Activated CD4-positive, alpha-beta T cell treated with anti-CD3 and anti-CD28 coated beads for 48 hours (primary cell): ENCODE measurements around the gene XRCC6.
"Not testable (repeated sequence)": the region's sequence is repeated elsewhere in the genome, so short reads cannot be mapped to it uniquely, and the experiment has no call there.

Experiments
- DNase-seq: peaks from one replicate; pipeline ENCODE4 v3.0.0-alpha.2; 2020

XRCC6 gene

GRCh38 chr22:41621099-41621910, at the start of gene XRCC6:
Gene XRCC6 (plus strand): TSS chr22:41621295. CDS start chr22:41622005, 710 bp downstream.
- DNase-seq: peak; percentile 100

GRCh38 chr22:41571786-41572185, 49.3 kb upstream of the XRCC6 start:
- no peak for DNase-seq

- DNase-seq: not testable (repeated sequence)
Measured at GRCh38 chr22:41572305-41572704, 48.8 kb upstream of the XRCC6 start.

DNA sequence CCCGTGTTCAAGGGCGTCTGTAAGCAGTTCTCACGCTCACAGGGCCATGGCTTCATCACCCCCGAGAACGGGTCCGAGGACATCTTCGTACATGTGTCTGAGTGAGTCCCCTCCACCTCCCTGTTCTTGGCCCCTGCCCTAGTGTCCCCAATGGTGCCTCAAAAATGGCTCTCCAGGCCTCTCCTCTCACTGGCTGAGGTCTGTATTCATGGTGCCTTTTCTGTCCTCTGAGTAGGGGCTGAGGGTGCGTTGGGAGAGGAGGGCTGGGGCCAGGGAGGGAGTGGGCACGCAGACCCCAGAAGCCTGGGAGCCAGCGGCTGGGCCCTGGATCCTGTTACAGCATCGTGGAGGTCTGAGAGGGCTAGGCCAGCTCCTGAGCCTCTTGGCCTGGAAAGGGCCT, 47.4 kb upstream of the XRCC6 start:
- DNase-seq: no peak

DNA sequence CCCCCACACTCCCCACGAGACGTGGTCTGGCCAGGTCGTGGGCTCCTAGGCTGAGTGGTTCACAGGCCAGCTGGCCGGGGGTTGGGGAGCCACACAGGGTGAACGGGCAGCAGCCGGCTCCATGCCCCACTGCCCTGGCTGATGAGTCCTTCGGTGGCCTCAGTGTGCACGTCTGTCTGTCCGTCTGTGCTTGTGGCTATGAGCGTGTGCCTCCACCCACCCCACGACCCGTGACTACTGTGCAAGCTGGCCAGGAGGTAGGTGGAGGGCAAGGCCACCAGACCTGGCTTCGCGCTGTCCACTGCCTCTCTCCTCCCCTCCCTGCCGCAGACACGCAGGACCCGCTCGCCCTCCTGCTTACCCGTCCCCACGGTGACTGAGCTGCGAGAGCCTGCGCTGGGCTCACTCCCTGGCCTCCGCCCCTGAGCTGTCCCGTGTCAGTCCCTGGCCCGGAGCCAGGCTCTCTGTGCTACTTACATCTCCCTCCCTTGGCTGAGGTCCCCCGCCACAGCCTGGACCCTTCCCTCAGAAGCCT, 46.2 kb upstream of the XRCC6 start:
- no peak for DNase-seq

DNA sequence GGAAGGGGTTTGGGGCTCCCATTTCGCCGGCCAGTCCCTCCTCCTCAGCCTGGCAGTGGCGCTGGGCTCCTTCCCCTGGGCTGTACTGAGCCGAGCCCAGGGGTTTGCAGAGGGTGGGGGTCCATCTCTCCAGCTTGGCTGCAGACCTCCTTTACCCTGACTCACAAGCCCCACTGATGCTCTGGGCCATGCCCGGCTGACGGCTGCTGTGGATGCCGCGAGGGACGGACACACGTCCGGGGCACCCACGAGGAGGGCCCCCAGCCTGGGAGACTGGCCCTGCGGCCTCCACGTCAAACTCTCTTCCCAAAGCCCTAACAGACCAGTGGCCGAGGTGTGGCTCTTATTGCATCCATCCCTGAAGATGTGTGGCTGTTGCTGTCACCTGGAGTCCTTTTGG, 45.6 kb upstream of the XRCC6 start:
- no peak for DNase-seq

- peak; percentile 51 for DNase-seq
Measured at GRCh38 chr22:41576877-41577276, 44.2 kb upstream of the XRCC6 start.

DNA sequence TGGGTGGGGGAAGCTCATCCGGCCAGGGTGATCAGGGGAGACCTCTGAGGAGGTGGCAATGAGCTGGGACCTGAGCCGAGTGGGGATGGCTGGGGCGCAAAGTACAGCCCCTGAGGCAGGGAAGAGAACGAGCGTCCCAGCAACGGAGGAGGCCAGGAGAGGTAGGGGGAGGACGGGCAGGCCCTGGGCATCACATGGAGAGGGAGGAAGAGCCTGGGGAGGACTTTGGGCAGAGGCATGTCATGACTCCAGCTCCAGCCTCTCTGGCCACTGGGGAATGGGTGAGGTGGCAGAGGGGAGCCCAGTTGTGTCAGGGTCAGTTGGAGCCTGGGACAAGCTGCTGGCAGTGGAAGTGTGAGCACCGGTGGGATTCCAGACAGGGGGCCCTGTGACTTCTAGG, 43.0 kb upstream of the XRCC6 start:
- no peak for DNase-seq

GRCh38 chr22:41578818-41579217, 42.3 kb upstream of the XRCC6 start:
- DNase-seq: no peak

DNA sequence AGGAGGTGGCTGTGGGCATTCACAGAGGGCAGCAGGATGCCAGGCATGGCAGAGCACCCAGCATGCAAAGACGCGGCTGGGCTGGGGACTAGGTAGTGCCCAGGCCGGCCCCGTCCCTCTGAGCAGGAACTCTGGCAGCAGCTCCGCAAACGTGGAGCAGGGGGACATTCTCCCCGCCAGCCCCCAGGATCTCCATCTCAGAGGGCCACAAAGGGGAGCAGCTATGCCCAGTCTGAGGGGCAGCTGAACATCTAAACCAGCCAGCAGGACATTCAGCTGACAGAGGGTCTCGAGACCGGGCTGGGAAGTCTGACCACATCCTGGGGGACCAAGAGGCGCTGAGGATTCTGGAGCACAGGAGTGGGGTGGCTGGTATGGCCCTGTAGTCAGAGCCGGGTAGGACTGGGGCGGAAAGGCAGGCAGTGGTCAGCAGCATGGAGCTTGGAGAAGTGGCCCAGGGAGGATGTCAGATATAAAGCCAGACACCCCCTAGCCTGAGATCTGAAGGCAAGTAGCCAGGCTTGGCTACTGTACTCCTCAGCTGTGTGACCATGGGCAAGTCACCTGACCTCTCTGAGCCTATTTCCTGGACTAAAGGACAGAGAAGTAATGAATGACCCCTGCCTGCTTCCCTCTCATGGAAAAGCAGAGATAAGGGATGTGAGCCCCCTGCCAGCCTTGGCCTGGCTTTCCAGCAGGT, 41.6 kb upstream of the XRCC6 start:
- DNase-seq: no peak

DNA sequence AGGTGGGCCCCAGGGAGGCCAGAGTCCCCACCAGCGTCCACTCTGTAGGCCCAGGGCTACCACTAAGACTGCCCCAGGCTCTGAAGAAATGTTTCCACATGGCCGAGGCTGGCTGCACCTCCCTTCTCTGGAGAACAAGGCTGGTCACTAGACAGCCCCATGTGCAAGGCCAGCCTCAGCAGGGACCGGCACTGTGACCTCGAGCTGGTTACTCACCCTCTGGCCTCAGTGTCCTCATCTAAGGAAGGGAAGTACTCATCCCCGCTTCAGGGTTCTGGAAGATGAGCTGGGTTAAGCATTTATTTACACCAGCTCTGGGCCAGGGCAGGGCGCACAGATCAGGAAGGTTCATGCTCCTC, 41.1 kb upstream of the XRCC6 start:
- DNase-seq: no peak

DNA sequence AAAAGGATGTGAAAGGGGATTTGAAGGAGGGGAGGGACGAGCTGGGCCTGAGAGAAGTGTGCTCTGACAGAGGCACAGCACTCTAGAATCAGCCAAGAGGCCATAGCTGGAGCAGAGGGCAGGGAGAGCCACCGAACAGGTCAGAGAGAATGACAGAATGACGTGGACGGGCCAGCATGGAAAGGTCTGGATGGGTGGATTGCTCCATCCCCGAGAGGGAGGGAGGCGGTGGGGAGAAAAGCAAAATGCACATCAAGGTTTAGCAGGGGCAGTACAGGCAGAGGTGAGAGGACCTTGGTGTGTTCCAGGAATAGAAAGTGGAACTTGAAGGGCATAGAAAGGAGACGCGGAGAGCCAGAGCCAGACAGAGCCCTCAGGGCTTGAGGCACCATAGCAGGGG, 38.4 kb upstream of the XRCC6 start:
- no peak for DNase-seq

DNA sequence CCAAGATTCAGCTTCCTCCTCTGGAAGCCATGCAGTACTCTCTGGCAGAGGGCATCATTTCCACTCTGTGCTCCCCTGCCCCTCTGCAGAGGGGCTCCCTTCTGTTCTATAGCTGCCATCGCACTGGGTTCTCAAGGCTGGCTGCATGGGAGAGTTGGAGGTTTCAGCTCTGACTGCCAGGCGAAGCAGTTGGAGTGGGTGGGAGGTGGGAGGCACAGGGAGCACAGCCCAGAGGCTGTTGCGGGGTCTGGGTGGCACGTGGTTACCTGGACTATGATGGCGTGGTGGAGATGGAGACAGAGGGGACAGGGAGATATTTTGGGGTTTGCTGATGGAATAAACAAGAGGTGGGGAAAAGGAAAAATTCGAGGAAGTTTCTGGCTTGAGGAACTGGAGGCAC, 36.2 kb upstream of the XRCC6 start:
- no peak for DNase-seq

DNA sequence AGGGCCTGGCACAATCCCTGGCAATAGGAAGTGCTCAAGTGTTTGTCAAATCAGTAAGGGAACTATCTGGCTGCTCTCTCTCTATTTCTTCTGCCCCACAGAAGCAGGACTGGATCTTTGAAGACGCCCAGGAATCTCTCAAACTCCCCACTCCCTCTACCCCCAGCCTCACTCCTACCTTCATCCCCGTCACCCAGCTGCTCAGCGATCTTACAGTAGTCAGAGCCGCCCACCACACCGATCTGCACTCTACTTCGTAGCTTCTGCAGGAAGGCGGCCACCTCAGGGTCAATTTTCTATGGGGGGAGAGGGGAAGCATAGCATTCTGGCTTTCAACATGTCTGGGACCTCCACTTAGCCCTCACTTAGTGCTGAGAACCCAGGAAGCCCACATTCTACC, 35.2 kb upstream of the XRCC6 start:
- no peak for DNase-seq

GRCh38 chr22:41587347-41587723, 33.8 kb upstream of the XRCC6 start:
- no peak for DNase-seq

GRCh38 chr22:41589391-41590241, 31.5 kb upstream of the XRCC6 start, which contains the start of gene PMM1:
Gene PMM1 (minus strand): TSS chr22:41589840. CDS start chr22:41589805, 35 bp downstream.
- peak; percentile 100 for DNase-seq

GRCh38 chr22:41593336-41593960, 27.6 kb upstream of the XRCC6 start:
- DNase-seq: not testable (repeated sequence)

GRCh38 chr22:41595703-41596102, 25.4 kb upstream of the XRCC6 start:
- no peak for DNase-seq

- DNase-seq: peak; percentile 58
Measured at GRCh38 chr22:41596776-41597634, 24.1 kb upstream of the XRCC6 start.

- DNase-seq: no peak
Measured at GRCh38 chr22:41597635-41597953, 23.5 kb upstream of the XRCC6 start.

DNA sequence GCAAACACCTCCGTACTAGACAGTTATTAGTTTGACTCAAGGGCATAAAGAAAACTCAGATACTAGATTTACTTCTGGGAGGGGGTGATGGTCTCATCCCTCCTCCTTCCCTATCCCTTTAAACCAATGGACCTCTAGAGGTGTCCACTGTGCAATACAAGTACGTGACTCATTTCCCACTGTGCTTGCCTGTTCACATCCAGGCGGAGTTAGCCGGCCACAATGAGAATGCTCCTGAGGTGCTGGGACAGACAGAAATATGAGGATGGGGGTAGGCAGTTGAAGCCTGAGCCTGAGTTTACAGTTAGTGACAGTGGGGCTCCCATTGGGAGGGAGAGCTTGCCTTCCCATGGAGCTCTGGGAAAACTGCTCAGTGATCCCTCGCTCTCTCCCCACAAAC, 23.0 kb upstream of the XRCC6 start:
- no peak for DNase-seq
